GM12878 (cell line): ENCODE results near the gene MYL12A. TPM values are rescaled to one million over a fixed set of nuclear protein-coding genes. Genes with fewer than 3 reads are reported as not detected.

Experiments
- CEBPZ ChIP-seq: fragments of 150-350 bp; IDR thresholded peaks from 2 replicates; pipeline ENCODE4 v1.6.1; 2016; ENCODE audit warnings: low read depth, low read length
- EGR1 ChIP-seq, 2 experiments: IDR thresholded peaks; 1 replicate in 1 of 2; 2 replicates in 1 of 2; pipeline ENCODE4 v1.6.1; 2011 to 2012; ENCODE audit warnings: low read depth in 2 of 2, low read length in 2 of 2, borderline replicate concordance in 1 of 2, mild to moderate bottlenecking in 1 of 2, moderate library complexity in 1 of 2
- ELK1 ChIP-seq: IDR thresholded peaks from 2 replicates; pipeline ENCODE4 v1.6.1; 2012; ENCODE audit warnings: low read depth, low read length, improper control_type of control experiment
- EP300 ChIP-seq, 2 experiments: fragments of 150-350 bp in 1 of 2; IDR thresholded peaks; 2 replicates each; pipeline ENCODE4 v1.6.1; 2011 to 2012; ENCODE audit warnings: low read depth in 2 of 2, low read length in 2 of 2, borderline replicate concordance in 1 of 2, improper control_type of control experiment in 1 of 2, inconsistent platforms in 1 of 2; ENCODE audit not compliant: control insufficient read depth in 1 of 2
- GABPA ChIP-seq: IDR thresholded peaks from 2 replicates; pipeline ENCODE4 v1.6.1; 2014; ENCODE audit warnings: antibody characterized with exemption, low read depth, mild to moderate bottlenecking, inconsistent platforms
- MTA3 ChIP-seq: IDR thresholded peaks from 2 replicates; pipeline ENCODE4 v1.6.1; 2012; ENCODE audit warnings: low read length, inconsistent platforms, borderline replicate concordance
- NR2C2 ChIP-seq: IDR thresholded peaks from 2 replicates; pipeline ENCODE4 v1.6.1; 2011; ENCODE audit warnings: borderline replicate concordance, low read depth; ENCODE audit not compliant: control insufficient read depth, insufficient read length
- PML ChIP-seq: IDR thresholded peaks from 2 replicates; pipeline ENCODE4 v1.6.1; 2012; ENCODE audit warnings: low read length, inconsistent platforms
- RCOR1 ChIP-seq: conservative IDR thresholded peaks from 2 replicates; pipeline ENCODE4 v1.6.1; 2012; ENCODE audit warnings: low read depth, low read length, improper control_type of control experiment
- REST ChIP-seq: IDR thresholded peaks from 2 replicates; pipeline ENCODE4 v1.6.1; 2012; ENCODE audit warnings: mild to moderate bottlenecking, low read depth, low read length
- SIX5 ChIP-seq: IDR thresholded peaks from 2 replicates; pipeline ENCODE4 v1.6.1; 2011; ENCODE audit warnings: mild to moderate bottlenecking, low read depth, low read length, moderate library complexity; ENCODE audit not compliant: severe bottlenecking
- USF1 ChIP-seq: IDR thresholded peaks from 2 replicates; pipeline ENCODE4 v1.6.1; 2011; ENCODE audit warnings: borderline replicate concordance, low read depth, mild to moderate bottlenecking, moderate library complexity, mixed read lengths, low read length; ENCODE audit not compliant: insufficient read depth; ENCODE audit errors: extremely low read length
- ZBTB33 ChIP-seq: fragments of 450-650 bp; IDR thresholded peaks from 2 replicates; pipeline ENCODE4 v1.6.1; 2017; ENCODE audit warnings: mild to moderate bottlenecking
- ZNF207 ChIP-seq: fragments of 450-650 bp; IDR thresholded peaks from 2 replicates; pipeline ENCODE4 v1.6.1; 2014; ENCODE audit warnings: antibody characterized with exemption, mild to moderate bottlenecking, borderline replicate concordance
- ZNF217 ChIP-seq: fragments of 450-650 bp; IDR thresholded peaks from 2 replicates; pipeline ENCODE4 v1.6.1; 2017; ENCODE audit warnings: antibody characterized with exemption, mild to moderate bottlenecking
- polyA plus RNA-seq, 11 experiments: library from polyadenylated mRNA; depleted of rRNA in 4 of 11; unstranded in 6 of 11; stranded (reverse) in 5 of 11; fragments of >200 nt; fragmentation: Nextera tagmentation in 4 of 11; fragmentation: Illumina TruSeq in 1 of 11; extraction: Ambion mirVana in 4 of 11; extraction: Trizol in 1 of 11; gene quantifications; 1 replicate in 1 of 11; 2 replicates in 10 of 11; pipeline versions ENCODE4 v1.2.1 to v1.2.3, GENCODE V29; 2011 to 2016; ENCODE audit warnings: inconsistent platforms in 2 of 11, missing spikeins in 2 of 11, low read depth in 1 of 11
- total RNA-seq, 4 experiments: library from RNA; depleted of rRNA in 3 of 4; stranded (reverse); fragments of >200 nt in 3 of 4; fragmentation: Illumina TruSeq in 1 of 4; extraction: Trizol in 1 of 4; gene quantifications; 2 replicates each; pipeline versions ENCODE4 v1.2.1 to v1.2.3, GENCODE V29; 2013 to 2021

MYL12A gene
- total and polyA plus RNA-seq, 10 of the 15 experiments (the other 5 are each of a cell fraction or from before 2014, with no cell fraction given) = 488 to 1,663 (median 924) TPM

- TF ChIP-seq CEBPZ = no peak
- no peak for TF ChIP-seq REST
- TF ChIP-seq PML = no peak
- no peak for TF ChIP-seq EGR1 (IDR thresholded peaks at IDR 0.05; ENCODE audit: borderline replicate concordance in 1 of 2, low read depth in 2 of 2, low read length in 2 of 2)
- no peak for TF ChIP-seq ZBTB33
- TF ChIP-seq SIX5 = no peak
- TF ChIP-seq RCOR1 = no peak
- TF ChIP-seq NR2C2 = no peak
- TF ChIP-seq EP300 (IDR thresholded peaks at IDR 0.05; ENCODE audit: borderline replicate concordance in 1 of 2, control insufficient read depth in 1 of 2, low read depth in 2 of 2, low read length in 2 of 2) = 0 out of 4 replicates have a peak, but pooled peaks of 1 of the 2 experiments have one; percentile 38
- TF ChIP-seq ZNF207 = no peak
- TF ChIP-seq ZNF217 = no peak
- no peak for TF ChIP-seq ELK1
- TF ChIP-seq USF1 = no peak
- peak; percentile 70; the same call in 1 of the 2 replicates for TF ChIP-seq MTA3
- TF ChIP-seq GABPA = no peak
These were observed 1.6 kb upstream of the MYL12A start (continued) for GRCh38 chr18:3245853-3246634.
